HepG2 (cell line): ENCODE data around the gene CD44. TPM values are rescaled to one million over a fixed set of nuclear protein-coding genes. Genes with fewer than 3 reads are reported as not detected.
A peak's percentile ranks its signal among the peaks of the same experiment; 100 is the strongest.

Experiments used
- ATAC-seq: fragments of 200-7000 bp; cut with Tn5 transposase; 3 replicates; pipeline ENCODE4 v1.9.1; 2020; ENCODE audit warnings: mild to moderate bottlenecking, moderate library complexity
- BruUV-seq: library from RNA; stranded (reverse); fragments of 400-500 nt; replicated peaks from 2 replicates; lab custom pipeline; 2021; lab: Mats Ljungman, UMichigan
- CTCF ChIA-PET: fragments of 300-600 bp; formaldehyde crosslinking; extraction: SDS; loops from one replicate; lab custom pipeline; 2021; ENCODE audit warnings: low total read pairs, inconsistent platforms, low intra/inter-chr PET ratio; lab: Yijun Ruan, JAX
- POLR2A ChIA-PET: fragments of 350-600 bp; sonication (Branson Sonifier 250); formaldehyde crosslinking; loops from one replicate; lab custom pipeline; 2020; ENCODE audit warnings: antibody characterized with exemption, inconsistent platforms; lab: Yijun Ruan, JAX
- DNase-seq: peaks from one replicate; pipeline ENCODE4 v3.0.0-alpha.2; 2015; ENCODE audit warnings: low spot score
- FAIRE-seq: peaks from 3 replicates; lab custom pipeline; 2011; peaks lifted over from hg19 to GRCh38; lab: Jason Lieb, UNC
- H2AFZ ChIP-seq: one replicate; pipeline ENCODE4 v1.6.1; 2011; ENCODE audit warnings: low read length, inconsistent platforms
- H3K27ac ChIP-seq: fragments of 300-600 bp; 3 replicates; pipeline ENCODE4 v1.8.0; 2011; ENCODE audit warnings: mixed run types, mild to moderate bottlenecking, mixed read lengths, low read length, inconsistent platforms; ENCODE audit not compliant: insufficient read depth; ENCODE audit errors: extremely low read length
- H3K27me3 ChIP-seq, 2 experiments: fragments of 200-600 bp in 1 of 2; 2 replicates in 1 of 2; 3 replicates in 1 of 2; pipeline versions ENCODE4 v1.6.0 to v1.8.0; 2011; ENCODE audit warnings: low read length in 2 of 2, mild to moderate bottlenecking in 2 of 2, moderate library complexity in 2 of 2, inconsistent platforms in 1 of 2; ENCODE audit not compliant: insufficient read depth in 2 of 2, control insufficient read depth in 1 of 2
- H3K36me3 ChIP-seq, 2 experiments: fragments of 200-600 bp in 1 of 2; replicated peaks in 1 of 2; 2 replicates in 1 of 2; 3 replicates in 1 of 2; pipeline versions ENCODE4 v1.5.1 to v1.8.0; 2011; ENCODE audit warnings: low read length in 2 of 2, inconsistent platforms in 1 of 2; ENCODE audit not compliant: insufficient read depth in 2 of 2, control insufficient read depth in 1 of 2
- H3K4me1 ChIP-seq: 2 replicates; pipeline ENCODE4 v1.5.1; 2012; ENCODE audit warnings: low read length, inconsistent platforms; ENCODE audit not compliant: insufficient read depth
- H3K4me2 ChIP-seq: 2 replicates; pipeline ENCODE4 v1.6.0; 2011; ENCODE audit warnings: low read depth, low read length, inconsistent platforms
- H3K4me3 ChIP-seq, 3 experiments: fragments of 200-600 bp in 1 of 3; sonication (generic), shearing (Covaris generic) in 1 of 3; replicated peaks in 1 of 3; 2 replicates each; pipeline ENCODE4 v1.5.1; 2011 to 2016; ENCODE audit warnings: low read length in 3 of 3, inconsistent platforms in 2 of 3, low read depth in 2 of 3, mild to moderate bottlenecking in 2 of 3, control low read depth in 1 of 3, mixed read lengths in 1 of 3; ENCODE audit not compliant: insufficient read depth in 1 of 3
- H3K79me2 ChIP-seq: one replicate; pipeline ENCODE4 v1.6.1; 2011; ENCODE audit warnings: low read length, inconsistent platforms; ENCODE audit not compliant: insufficient read depth
- H3K9ac ChIP-seq: 2 replicates; pipeline ENCODE4 v1.6.0; 2011; ENCODE audit warnings: mild to moderate bottlenecking, low read depth, low read length, inconsistent platforms; ENCODE audit not compliant: insufficient read depth
- H3K9me3 ChIP-seq: 2 replicates; pipeline ENCODE4 v1.5.1; 2012; ENCODE audit warnings: mild to moderate bottlenecking, low read length
- H4K20me1 ChIP-seq: 2 replicates; pipeline ENCODE4 v1.6.0; 2011; ENCODE audit warnings: inconsistent platforms, mild to moderate bottlenecking, low read length, moderate library complexity; ENCODE audit not compliant: insufficient read depth
- ASH2L ChIP-seq: fragments of 300-600, 200-600 bp; sonication (generic); IDR thresholded peaks from 2 replicates; pipeline ENCODE4 v1.7.0; 2017; ENCODE audit warnings: low read depth, mild to moderate bottlenecking, moderate library complexity, mixed read lengths, low read length; ENCODE audit not compliant: insufficient read length
- CEBPB ChIP-seq: IDR thresholded peaks from 2 replicates; pipeline ENCODE4 v1.6.1; 2011; ENCODE audit warnings: low read depth, low read length, improper control_type of control experiment, borderline replicate concordance
- ELF1 ChIP-seq: sonication (generic); formaldehyde crosslinking; IDR thresholded peaks from 2 replicates; pipeline ENCODE4 v1.4.0; 2020; ENCODE audit warnings: missing genetic modification reagents
- HBP1 ChIP-seq: IDR thresholded peaks from 2 replicates; pipeline ENCODE4 v1.6.1; 2016; ENCODE audit warnings: low read depth, control low read depth
- HDAC6 ChIP-seq: fragments of 200-600 bp; sonication (generic); IDR thresholded peaks from 2 replicates; pipeline ENCODE4 v1.7.0; 2017; ENCODE audit warnings: mild to moderate bottlenecking, antibody characterized with exemption, low read length, low read depth
- LCORL ChIP-seq, 2 experiments: fragments of 450-650 bp in 1 of 2; sonication (generic) in 1 of 2; formaldehyde crosslinking in 1 of 2; IDR thresholded peaks; 2 replicates each; pipeline versions ENCODE4 v1.5.0 to v1.6.1; 2017 to 2020; ENCODE audit warnings: antibody characterized with exemption in 1 of 2, missing genetic modification reagents in 1 of 2
- NR2F1 ChIP-seq, 2 experiments: fragments of 450-650 bp in 1 of 2; formaldehyde crosslinking in 1 of 2; IDR thresholded peaks; 2 replicates each; pipeline versions ENCODE4 v1.5.0 to v1.6.1; 2016 to 2020; ENCODE audit warnings: mild to moderate bottlenecking in 1 of 2, missing compliant biosample characterization in 1 of 2, missing genetic modification reagents in 1 of 2, moderate library complexity in 1 of 2
- NR2F2 ChIP-seq: IDR thresholded peaks from 2 replicates; pipeline ENCODE4 v1.6.1; 2012; ENCODE audit warnings: low read depth, inconsistent platforms, borderline replicate concordance
- PHF21A ChIP-seq: sonication (generic); formaldehyde crosslinking; IDR thresholded peaks from 2 replicates; pipeline ENCODE4 v1.5.0; 2020; ENCODE audit warnings: mild to moderate bottlenecking, missing genetic modification reagents
- RXRA ChIP-seq: sonication (generic); formaldehyde crosslinking; IDR thresholded peaks from 2 replicates; pipeline ENCODE4 v1.5.1; 2020; ENCODE audit warnings: missing genetic modification reagents
- STAT6 ChIP-seq: sonication (generic); formaldehyde crosslinking; IDR thresholded peaks from 2 replicates; pipeline ENCODE4 v1.4.0; 2020; ENCODE audit warnings: missing genetic modification reagents, mild to moderate bottlenecking, borderline replicate concordance
- ZMYM4 ChIP-seq: sonication (generic); formaldehyde crosslinking; IDR thresholded peaks from 2 replicates; pipeline ENCODE4 v1.8.1; 2023; ENCODE audit warnings: mild to moderate bottlenecking, missing genetic modification reagents
- ZNF251 ChIP-seq: sonication (generic); formaldehyde crosslinking; IDR thresholded peaks from 2 replicates; pipeline ENCODE4 v1.9.0; 2021; ENCODE audit warnings: mild to moderate bottlenecking, missing genetic modification reagents
- ZNF33A ChIP-seq: sonication (generic); formaldehyde crosslinking; IDR thresholded peaks from 2 replicates; pipeline ENCODE4 v1.5.1; 2020; ENCODE audit warnings: missing genetic modification reagents, mild to moderate bottlenecking, moderate library complexity, borderline replicate concordance
- ZNF543 ChIP-seq: sonication (generic); formaldehyde crosslinking; IDR thresholded peaks from 2 replicates; pipeline ENCODE4 v1.4.0; 2020; ENCODE audit warnings: mild to moderate bottlenecking, missing genetic modification reagents
- WGBS: methylation state at CpG from one replicate; pipeline ENCODE4 v1.1.6; 2017; ENCODE audit warnings: low lambda C conversion rate; 5-methylcytosine and 5-hydroxymethylcytosine counted together
- in situ Hi-C: cut with HindIII; loops from 2 replicates; pipeline ENCODE4 v1.10.0; 2017; ENCODE audit warnings: low pct_unique_long_range_greater_than_20kb; ENCODE audit not compliant: extremely low pct_ligation_motif_present
- intact Hi-C: fragments of 100-400 bp; cut with micrococcal nuclease; formaldehyde crosslinking; loops from one replicate; pipeline ENCODE4 v1.10.0; 2022; ENCODE audit not compliant: unreplicated experiment
- polyA plus RNA-seq, 8 experiments: library from polyadenylated mRNA; depleted of rRNA in 3 of 8; stranded (reverse) in 7 of 8; unstranded in 1 of 8; fragments of >200 nt; fragmentation: Illumina TruSeq in 4 of 8; extraction: Trizol in 4 of 8; gene quantifications; 2 replicates each; pipeline versions ENCODE4 v1.2.1 to v1.2.3, GENCODE V29; 2011 to 2016; ENCODE audit warnings: low read depth in 4 of 8, missing spikeins in 1 of 8, mixed read lengths in 1 of 8; ENCODE audit not compliant: insufficient read depth in 1 of 8
- total RNA-seq, 5 experiments: library from RNA; depleted of rRNA; stranded (reverse); fragments of >200 nt; fragmentation: Illumina TruSeq; extraction: Trizol; gene quantifications; 2 replicates each; pipeline ENCODE4 v1.2.3, GENCODE V29; 2016; ENCODE audit warnings: low read depth in 1 of 5
- TF ChIP-seq, protein P1 (sequence below): sonication (generic); formaldehyde crosslinking; IDR thresholded peaks from 2 replicates; pipeline ENCODE4 v1.4.0; 2020; ENCODE audit warnings: missing genetic modification reagents
- TF ChIP-seq, protein P2 (sequence below): sonication (generic); formaldehyde crosslinking; IDR thresholded peaks from 2 replicates; pipeline ENCODE4 v1.5.1; 2020; ENCODE audit warnings: mild to moderate bottlenecking, missing genetic modification reagents, borderline replicate concordance

Gene CD44
- total and polyA plus RNA-seq, 2 of the 13 experiments (the other 11 are each of a cell fraction or from before 2014, with no cell fraction given) = 0.02 to 0.11 TPM

DNA sequence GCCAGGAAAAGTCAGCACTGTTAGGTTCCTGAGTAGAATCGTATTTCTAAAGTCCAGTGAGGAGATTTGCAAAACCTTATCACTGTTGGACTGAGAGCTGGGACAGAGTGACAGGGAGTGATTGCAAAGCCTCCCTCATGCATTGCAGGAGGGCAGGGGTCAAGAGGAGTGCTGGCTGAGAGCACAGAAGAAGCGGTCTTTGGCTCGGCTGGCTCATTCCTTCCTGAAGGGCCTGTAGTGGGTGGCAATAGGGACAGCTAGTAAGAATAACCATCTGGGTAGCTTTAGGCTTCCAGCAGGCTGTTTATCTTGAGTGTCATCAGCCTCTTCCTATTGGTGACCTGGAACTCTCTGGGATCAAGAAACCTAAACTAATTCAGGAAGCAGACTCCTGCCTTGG, 53.4 kb downstream of the CD44 start (continued):
- TF ChIP-seq, protein P1, sequence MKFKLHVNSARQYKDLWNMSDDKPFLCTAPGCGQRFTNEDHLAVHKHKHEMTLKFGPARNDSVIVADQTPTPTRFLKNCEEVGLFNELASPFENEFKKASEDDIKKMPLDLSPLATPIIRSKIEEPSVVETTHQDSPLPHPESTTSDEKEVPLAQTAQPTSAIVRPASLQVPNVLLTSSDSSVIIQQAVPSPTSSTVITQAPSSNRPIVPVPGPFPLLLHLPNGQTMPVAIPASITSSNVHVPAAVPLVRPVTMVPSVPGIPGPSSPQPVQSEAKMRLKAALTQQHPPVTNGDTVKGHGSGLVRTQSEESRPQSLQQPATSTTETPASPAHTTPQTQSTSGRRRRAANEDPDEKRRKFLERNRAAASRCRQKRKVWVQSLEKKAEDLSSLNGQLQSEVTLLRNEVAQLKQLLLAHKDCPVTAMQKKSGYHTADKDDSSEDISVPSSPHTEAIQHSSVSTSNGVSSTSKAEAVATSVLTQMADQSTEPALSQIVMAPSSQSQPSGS = no peak
- TF ChIP-seq NR2F2 = 0 out of 2 replicates have a peak, but pooled peaks have one; percentile 34
- TF ChIP-seq ZMYM4 = 0 out of 2 replicates have a peak, but pooled peaks have one; percentile 24
- no peak for TF ChIP-seq LCORL (IDR thresholded peaks at IDR 0.05)
- TF ChIP-seq LCORL (CRISPR knock-in tag; IDR thresholded peaks at IDR 0.05) = peak; percentile 20; the same call in 1 of the 2 replicates
- TF ChIP-seq CEBPB = peak; percentile 27; the same call in 1 of the 2 replicates
- peak; percentile 38 to 66; a peak in 2 of 4 replicates for TF ChIP-seq NR2F1 (CRISPR knock-in tag; IDR thresholded peaks at IDR 0.05)
- TF ChIP-seq PHF21A = peak; percentile 34; the same call in 1 of the 2 replicates

GRCh38 chr11:35193767-35194166, 54.8 kb downstream of the CD44 start:
- WGBS = 72% methylated on average over 6 of the region's 6 CpGs
- intact Hi-C loops = no loop called here
- no peak overlapping the region for H3K27ac ChIP-seq
- DNase-seq (no peak), ATAC-seq (no peak), FAIRE-seq (no peak)
- BruUV-seq = no TSS peak
- in situ Hi-C loops = no loop called here
- no peaks in the 10 kb centered on the region for H4K20me1 ChIP-seq
- peaks cover 0 to 1% of the 10 kb centered on the region in 2 experiments; a peak in 2 of 5 replicates for H3K27me3 ChIP-seq
- no peak overlapping the region for H2AFZ ChIP-seq
- no peak overlapping the region for H3K9ac ChIP-seq
- H3K4me3 ChIP-seq = no peak overlapping the region
- POLR2A ChIA-PET = no interaction called here
- CTCF ChIA-PET = no interaction called here
- H3K79me2 ChIP-seq = no peaks in the 10 kb centered on the region
- no peak overlapping the region for H3K4me2 ChIP-seq
- H3K36me3 ChIP-seq = no peaks in the 10 kb centered on the region
- H3K9me3 ChIP-seq = no peaks in the 10 kb centered on the region
- H3K4me1 ChIP-seq = peaks cover 37% of the 10 kb centered on the region
- TF ChIP-seq STAT6 (CRISPR knock-in tag) (no peak), RXRA (CRISPR knock-in tag) (no peak), HBP1 (no peak), ZNF251 (CRISPR knock-in tag) (no peak), HDAC6 (no peak), ZNF33A (no peak), ASH2L (no peak), ZNF543 (no peak), ELF1 (CRISPR knock-in tag) (no peak)
- TF ChIP-seq, protein P2, sequence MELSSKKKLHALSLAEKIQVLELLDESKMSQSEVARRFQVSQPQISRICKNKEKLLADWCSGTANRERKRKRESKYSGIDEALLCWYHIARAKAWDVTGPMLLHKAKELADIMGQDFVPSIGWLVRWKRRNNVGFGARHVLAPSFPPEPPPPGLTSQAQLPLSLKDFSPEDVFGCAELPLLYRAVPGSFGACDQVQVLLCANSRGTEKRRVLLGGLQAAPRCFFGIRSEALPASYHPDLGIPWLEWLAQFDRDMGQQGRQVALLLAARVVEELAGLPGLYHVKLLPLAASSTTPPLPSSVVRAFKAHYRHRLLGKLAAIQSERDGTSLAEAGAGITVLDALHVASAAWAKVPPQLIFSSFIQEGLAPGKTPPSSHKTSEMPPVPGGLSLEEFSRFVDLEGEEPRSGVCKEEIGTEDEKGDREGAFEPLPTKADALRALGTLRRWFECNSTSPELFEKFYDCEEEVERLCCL (CRISPR knock-in tag) = no peak
